CD4-positive, alpha-beta T cell (primary cell): ENCODE data around the gene OSM. TPM values are rescaled to one million over a fixed set of nuclear protein-coding genes. Genes with fewer than 3 reads are reported as not detected.

ENCODE experiments used
- ATAC-seq: fragments of 200-7000 bp; cut with Tn5 transposase; one replicate; pipeline ENCODE4 v1.10.0; 2022; ENCODE audit warnings: mild to moderate bottlenecking; ENCODE audit not compliant: poor library complexity
- CTCF ChIA-PET: fragments of 350-600 bp; sonication (Branson Sonifier 250); formaldehyde crosslinking; loops from one replicate; lab custom pipeline; 2021; ENCODE audit warnings: antibody characterized with exemption, inconsistent platforms; lab: Charles Lee
- POLR2A ChIA-PET: fragments of 350-600 bp; sonication (Branson Sonifier 250); formaldehyde crosslinking; loops from one replicate; lab custom pipeline; 2021; ENCODE audit warnings: antibody characterized with exemption, inconsistent platforms; lab: Charles Lee
- DNase-seq, 14 experiments: peaks; one replicate each; pipeline ENCODE4 v3.0.0-alpha.2; 2013 to 2020; ENCODE audit warnings: mixed read lengths in 2 of 14
- H3K27ac ChIP-seq, 2 donors: one replicate each; pipeline versions ENCODE4 v1.5.1 to v1.7.0; 2013; ENCODE audit warnings: low read length in 2 of 2, low read depth in 1 of 2, mild to moderate bottlenecking in 1 of 2
- H3K27me3 ChIP-seq, 2 experiments: 1 replicate in 1 of 2; 2 replicates in 1 of 2; pipeline versions ENCODE4 v1.6.1 to v1.7.0; 2013; ENCODE audit warnings: low read length in 2 of 2, control low read depth in 1 of 2, mild to moderate bottlenecking in 1 of 2, moderate library complexity in 1 of 2; ENCODE audit not compliant: insufficient read depth in 2 of 2, control insufficient read depth in 1 of 2
- H3K36me3 ChIP-seq: one replicate; pipeline ENCODE4 v1.6.1; 2013; ENCODE audit warnings: low read length, control low read depth; ENCODE audit not compliant: insufficient read depth
- H3K4me1 ChIP-seq: one replicate; pipeline ENCODE4 v1.6.1; 2013; ENCODE audit warnings: low read length, control low read depth; ENCODE audit not compliant: insufficient read depth
- H3K4me3 ChIP-seq: one replicate; pipeline ENCODE4 v1.5.1; 2013; ENCODE audit warnings: mild to moderate bottlenecking, low read length, moderate library complexity
- H3K9me3 ChIP-seq, 2 experiments: 1 replicate in 1 of 2; 2 replicates in 1 of 2; pipeline versions ENCODE4 v1.6.1 to v1.7.0; 2013; ENCODE audit warnings: low read length in 2 of 2, mild to moderate bottlenecking in 2 of 2, control low read depth in 1 of 2, moderate library complexity in 1 of 2; ENCODE audit not compliant: control insufficient read depth in 1 of 2, insufficient read depth in 1 of 2
- H3K27ac Mint-ChIP-seq: one replicate; pipeline ENCODE4 v1.8.0; 2020; ENCODE audit warnings: mixed read lengths
- H3K27me3 Mint-ChIP-seq: one replicate; pipeline ENCODE4 v1.8.0; 2021; ENCODE audit warnings: mixed read lengths
- H3K36me3 Mint-ChIP-seq: one replicate; pipeline ENCODE4 v1.8.0; 2021; ENCODE audit warnings: low read depth, mixed read lengths
- H3K4me1 Mint-ChIP-seq: one replicate; pipeline ENCODE4 v1.8.0; 2021; ENCODE audit warnings: low read depth, mixed read lengths
- H3K4me3 Mint-ChIP-seq: one replicate; pipeline ENCODE4 v1.8.0; 2020; ENCODE audit warnings: mild to moderate bottlenecking, mixed read lengths
- H3K9me3 Mint-ChIP-seq: one replicate; pipeline ENCODE4 v1.8.0; 2020; ENCODE audit warnings: mixed read lengths
- CTCF ChIP-seq: fragments of 200-600 bp; IDR thresholded peaks from one replicate; pipeline ENCODE4 v1.8.0; 2022; ENCODE audit warnings: antibody characterized with exemption, mild to moderate bottlenecking
- intact Hi-C, 2 experiments: fragments of 100-400 bp; cut with DNase I in 1 of 2; cut with micrococcal nuclease in 1 of 2; formaldehyde crosslinking; loops; one replicate each; pipeline versions ENCODE4 v1.15.1 to v1.9.0; 2023 to 2025; cut with DNase I, micrococcal nuclease
- total RNA-seq, 174 experiments: library from RNA in 2 of 174; stranded (reverse) in 2 of 174; gene quantifications; one replicate each; pipeline ENCODE4 v1.2.3 and lab custom pipeline; 2021 to 2026

OSM gene
- total RNA-seq, 2 experiments from 2014 or later: 13.9 to 16.7 TPM

GRCh38 chr22:30276039-30276438 is 9.4 kb upstream of the OSM start:
- H3K4me1 ChIP-seq: peaks cover 34% of the 10 kb centered on the region
- TF ChIP-seq CTCF: no peak
- no peak overlapping the region for H3K27ac ChIP-seq
- Mint-ChIP-seq H3K27ac (peak overlapping the region; percentile 25), H3K27me3 (no peaks in the 10 kb centered on the region), H3K36me3 (peaks cover 5% of the 10 kb centered on the region), H3K4me1 (peaks cover 50% of the 10 kb centered on the region), H3K4me3 (peak overlapping the region; percentile 3), H3K9me3 (no peaks in the 10 kb centered on the region)
- H3K9me3 ChIP-seq: no peaks in the 10 kb centered on the region
- CTCF ChIA-PET: no interaction called here
- intact Hi-C loops: no loop called here
- POLR2A ChIA-PET: no interaction called here
- ATAC-seq (peak; percentile 43), DNase-seq (peak in 1 of 14 experiments; percentile 34)
- no peaks in the 10 kb centered on the region for H3K27me3 ChIP-seq
- peak overlapping the region; percentile 22 for H3K4me3 ChIP-seq
- H3K36me3 ChIP-seq: no peaks in the 10 kb centered on the region

GRCh38 chr22:30275625-30276024 is 9.0 kb upstream of the OSM start:
- peaks cover 5% of the 10 kb centered on the region for H3K36me3 Mint-ChIP-seq
- peak in 4 of 14 experiments; percentile 47 to 73 (median 68) for DNase-seq

GRCh38 chr22:30274437-30274812 is 7.8 kb upstream of the OSM start:
- peak overlapping the region; percentile 42 for H3K27ac Mint-ChIP-seq
- no peak overlapping the region for H3K27ac ChIP-seq
- H3K36me3 Mint-ChIP-seq: peaks cover 10% of the 10 kb centered on the region
- intact Hi-C loops: no loop called here
- no peak overlapping the region for H3K4me3 Mint-ChIP-seq
- no peak overlapping the region for H3K4me3 ChIP-seq
- H3K27me3 Mint-ChIP-seq: no peaks in the 10 kb centered on the region
- ChIA-PET POLR2A (no interaction called here), CTCF (no interaction called here)
- no peak for TF ChIP-seq CTCF
- ATAC-seq (no peak), DNase-seq (no peak)
- H3K4me1 Mint-ChIP-seq: peaks cover 45% of the 10 kb centered on the region
- no peaks in the 10 kb centered on the region for H3K27me3 ChIP-seq
- peaks cover 3% of the 10 kb centered on the region for H3K36me3 ChIP-seq
- H3K9me3 ChIP-seq: no peaks in the 10 kb centered on the region
- H3K4me1 ChIP-seq: peaks cover 27% of the 10 kb centered on the region
- no peaks in the 10 kb centered on the region for H3K9me3 Mint-ChIP-seq

More at GRCh38 chr22:30275625-30276024, 9.0 kb upstream of the OSM start:
- ChIA-PET POLR2A (no interaction called here), CTCF (interaction anchor here (0.6 kb wide), 1 partner anchor 12 kb away, joined by 3 read pairs; no protein-coding TSS in a partner anchor)
- H3K9me3 ChIP-seq: no peaks in the 10 kb centered on the region
- no peaks in the 10 kb centered on the region for H3K9me3 Mint-ChIP-seq
- peak overlapping the region; percentile 25 for H3K27ac Mint-ChIP-seq
- H3K4me1 ChIP-seq: peaks cover 34% of the 10 kb centered on the region
- peak overlapping the region; percentile 22 for H3K4me3 ChIP-seq
- H3K27ac ChIP-seq: no peak overlapping the region
- H3K4me1 Mint-ChIP-seq: peaks cover 50% of the 10 kb centered on the region
- no peaks in the 10 kb centered on the region for H3K27me3 ChIP-seq
- H3K36me3 ChIP-seq: no peaks in the 10 kb centered on the region
- intact Hi-C loops: no loop called here
- peak overlapping the region; percentile 3 for H3K4me3 Mint-ChIP-seq
- H3K27me3 Mint-ChIP-seq: no peaks in the 10 kb centered on the region
- ATAC-seq: peak; percentile 88
- TF ChIP-seq CTCF: no peak
